Embryonic facial prominence (tissue), 1 donor: ENCODE results near the gene GRWD1.
"Not testable (repeated sequence)": the region's sequence is repeated elsewhere in the genome, so short reads cannot be mapped to it uniquely, and the experiment has no call there.

Source experiments
- DNase-seq: peaks from one replicate; pipeline ENCODE4 v3.0.0-alpha.2; 2016; ENCODE audit errors: extremely low spot score

GRWD1 gene

GRCh38 chr19:48478339-48479256, 32.8 kb downstream of the GRWD1 start:
- DNase-seq = no peak

GRCh38 chr19:48479686-48480085, 33.9 kb downstream of the GRWD1 start:
- no peak for DNase-seq

DNA sequence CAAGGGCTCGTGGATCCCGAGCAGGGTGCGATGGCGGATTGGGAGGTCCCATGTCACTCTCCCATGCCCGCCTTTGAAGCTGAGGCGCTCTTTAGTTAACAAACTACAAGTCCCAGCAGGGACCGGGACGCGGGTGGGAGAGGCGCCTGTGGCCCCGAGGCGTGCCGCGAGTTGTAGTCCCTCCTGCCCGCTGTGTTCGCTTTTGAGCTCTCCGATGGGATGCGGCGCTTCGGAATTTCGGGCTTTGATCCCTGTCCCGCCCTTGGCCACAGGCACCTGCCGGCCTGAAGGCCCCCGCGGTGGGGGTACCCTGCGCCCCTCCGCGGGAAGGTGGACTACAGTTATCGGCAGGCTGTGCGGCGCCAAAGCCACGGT, 34.4 kb downstream of the GRWD1 start:
- no peak for DNase-seq

GRCh38 chr19:48480558-48481500, 35.0 kb downstream of the GRWD1 start:
- no peak for DNase-seq

GRCh38 chr19:48481846-48482639, 36.3 kb downstream of the GRWD1 start:
- DNase-seq = no peak

GRCh38 chr19:48483301-48483700, 37.5 kb downstream of the GRWD1 start:
- DNase-seq = no peak

GRCh38 chr19:48484247-48484893, 38.6 kb downstream of the GRWD1 start:
- no peak for DNase-seq

- DNase-seq = no peak
Observed at GRCh38 chr19:48484931-48485612, 39.3 kb downstream of the GRWD1 start.

DNA sequence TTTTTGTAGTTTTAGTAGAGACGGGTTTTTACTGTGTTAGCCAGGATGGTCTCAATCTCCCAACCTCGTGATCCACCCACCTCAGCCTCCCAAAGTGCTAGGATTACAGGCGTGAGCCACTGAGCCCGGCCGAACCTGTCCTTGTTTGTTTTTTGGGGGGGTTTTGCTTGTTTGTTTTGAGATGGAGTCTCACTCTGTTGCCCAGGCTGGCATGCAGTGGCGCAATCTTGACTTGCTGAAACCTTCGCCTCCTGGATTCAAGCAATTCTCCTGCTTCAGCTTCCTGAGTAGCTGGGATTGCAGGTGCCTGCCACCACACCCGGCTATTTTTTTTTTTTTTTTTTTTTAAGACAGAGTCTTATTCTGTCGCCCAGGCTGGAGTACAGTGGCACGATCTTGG, 40.9 kb downstream of the GRWD1 start:
- DNase-seq = not testable (repeated sequence)

- DNase-seq = no peak
Observed at GRCh38 chr19:48487544-48487943, 41.8 kb downstream of the GRWD1 start.

DNA sequence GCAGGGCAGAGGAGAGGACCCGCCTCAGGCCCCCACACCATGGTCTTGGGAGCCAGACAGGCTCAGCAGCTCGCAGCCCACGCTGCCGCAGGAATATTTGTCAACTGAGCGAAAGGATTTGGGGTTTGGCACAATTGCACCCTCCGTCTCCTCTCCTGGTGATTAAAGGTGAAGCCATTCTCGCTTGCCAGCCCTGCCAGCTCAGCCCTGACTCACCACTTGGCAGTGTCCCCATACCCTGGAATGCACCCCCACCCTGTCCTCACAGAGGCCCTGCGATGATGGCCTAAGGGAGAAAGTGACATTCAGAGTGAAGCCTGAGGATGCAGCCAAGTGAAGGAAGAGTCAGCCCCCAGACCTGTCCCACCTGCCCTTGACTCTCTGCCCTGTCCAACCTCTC, 42.2 kb downstream of the GRWD1 start:
- DNase-seq = no peak

GRCh38 chr19:48488478-48488877, 42.7 kb downstream of the GRWD1 start:
- DNase-seq = not testable (repeated sequence)

DNA sequence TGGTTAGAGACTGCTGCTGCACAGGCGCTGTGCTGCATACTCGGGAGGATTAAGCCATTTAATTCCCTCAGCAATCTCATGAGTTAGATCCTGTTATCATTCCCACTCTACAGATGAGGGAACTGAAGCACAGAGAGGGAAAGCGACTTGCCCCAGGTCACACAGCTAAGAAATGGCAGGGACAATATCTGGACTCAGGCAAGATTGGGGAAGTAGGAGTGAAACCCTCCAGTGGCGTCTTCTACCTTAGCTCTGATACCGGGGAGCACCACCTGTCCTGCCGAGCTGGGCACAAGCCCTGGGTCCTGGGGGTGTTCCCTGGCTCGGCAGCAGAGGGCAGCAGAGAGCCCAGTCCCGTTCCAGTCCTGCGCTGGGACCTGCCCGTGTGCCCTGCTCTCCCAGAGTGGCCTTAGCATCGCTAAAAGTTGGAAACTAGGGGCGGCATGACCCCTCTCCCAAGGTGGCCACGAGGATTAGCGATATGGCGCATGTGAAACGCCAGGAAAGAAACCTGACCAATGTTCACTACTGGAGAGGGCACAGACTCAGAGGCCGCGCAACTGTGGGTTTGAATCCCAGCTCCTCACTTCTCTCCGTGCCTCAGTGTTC, 43.9 kb downstream of the GRWD1 start:
- no peak for DNase-seq

GRCh38 chr19:48490981-48491792, 45.4 kb downstream of the GRWD1 start:
- DNase-seq = no peak

GRCh38 chr19:48491793-48492123, 46.0 kb downstream of the GRWD1 start:
- no peak for DNase-seq

- DNase-seq = peak; percentile 75
Observed at GRCh38 chr19:48492925-48493717, 47.3 kb downstream of the GRWD1 start.

- no peak for DNase-seq
Observed at GRCh38 chr19:48493718-48494401, 48.1 kb downstream of the GRWD1 start.

GRCh38 chr19:48495396-48495795, 49.6 kb downstream of the GRWD1 start:
- DNase-seq = no peak
